Nephron progenitor cell (in vitro differentiated cells): ENCODE results near the gene ANKRD11.
A peak's percentile ranks its signal among the peaks of the same experiment; 100 is the strongest.
"Not testable (repeated sequence)": the region's sequence is repeated elsewhere in the genome, so short reads cannot be mapped to it uniquely, and the experiment has no call there.

ENCODE experiments used
- DNase-seq: peaks from one replicate; pipeline ENCODE4 v3.0.0; 2021
- H3K27ac Mint-ChIP-seq: 2 replicates; pipeline ENCODE4 v1.8.0; 2021; ENCODE audit warnings: mild to moderate bottlenecking, moderate library complexity, mixed read lengths
- H3K27me3 Mint-ChIP-seq: 2 replicates; pipeline ENCODE4 v1.8.0; 2021; ENCODE audit warnings: mild to moderate bottlenecking, low read depth, mixed read lengths; ENCODE audit not compliant: poor library complexity
- H3K36me3 Mint-ChIP-seq: 2 replicates; pipeline ENCODE4 v1.8.0; 2021; ENCODE audit warnings: low read depth, mixed read lengths
- H3K4me1 Mint-ChIP-seq: 2 replicates; pipeline ENCODE4 v1.8.0; 2021; ENCODE audit warnings: mixed read lengths
- H3K4me3 Mint-ChIP-seq: 2 replicates; pipeline ENCODE4 v1.8.0; 2021; ENCODE audit warnings: mild to moderate bottlenecking, moderate library complexity, mixed read lengths
- H3K9me3 Mint-ChIP-seq: 2 replicates; pipeline ENCODE4 v1.8.0; 2021; ENCODE audit warnings: mild to moderate bottlenecking, moderate library complexity, mixed read lengths
- CTCF ChIP-seq: fragments of 200-600 bp; sonication (generic); IDR thresholded peaks from 2 replicates; pipeline ENCODE4 v1.5.0; 2021; ENCODE audit warnings: antibody characterized with exemption

ANKRD11 gene

DNA sequence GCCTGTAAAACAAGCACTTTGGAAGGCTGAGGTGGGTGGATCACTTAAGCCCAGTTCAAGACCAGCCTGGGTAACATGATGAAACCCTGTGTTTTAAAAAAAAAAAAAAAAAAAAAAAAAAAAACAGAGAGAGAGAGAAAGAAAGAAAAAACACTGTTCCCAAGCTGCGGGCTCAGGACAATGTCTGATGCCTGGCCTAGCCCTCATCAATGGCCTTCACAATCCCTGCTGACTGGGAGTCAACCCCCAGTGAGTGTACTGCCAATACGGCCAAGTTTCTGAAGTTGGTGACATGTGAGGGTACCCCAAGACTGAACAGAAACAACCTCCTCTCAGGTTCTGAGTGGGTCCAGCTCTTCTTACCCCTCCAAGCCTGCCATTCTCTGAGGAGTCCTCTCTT lies 156.3 kb downstream of the ANKRD11 start:
- peaks cover 3% of the 10 kb centered on the region for H3K27me3 Mint-ChIP-seq
- H3K27ac Mint-ChIP-seq, result peak overlapping the region; percentile 93
- no peak overlapping the region for H3K4me3 Mint-ChIP-seq
- H3K9me3 Mint-ChIP-seq, result no peaks in the 10 kb centered on the region
- peaks cover 55% of the 10 kb centered on the region for H3K4me1 Mint-ChIP-seq
- DNase-seq, result no peak
- no peak for TF ChIP-seq CTCF
- H3K36me3 Mint-ChIP-seq, result peaks cover 3% of the 10 kb centered on the region

DNA sequence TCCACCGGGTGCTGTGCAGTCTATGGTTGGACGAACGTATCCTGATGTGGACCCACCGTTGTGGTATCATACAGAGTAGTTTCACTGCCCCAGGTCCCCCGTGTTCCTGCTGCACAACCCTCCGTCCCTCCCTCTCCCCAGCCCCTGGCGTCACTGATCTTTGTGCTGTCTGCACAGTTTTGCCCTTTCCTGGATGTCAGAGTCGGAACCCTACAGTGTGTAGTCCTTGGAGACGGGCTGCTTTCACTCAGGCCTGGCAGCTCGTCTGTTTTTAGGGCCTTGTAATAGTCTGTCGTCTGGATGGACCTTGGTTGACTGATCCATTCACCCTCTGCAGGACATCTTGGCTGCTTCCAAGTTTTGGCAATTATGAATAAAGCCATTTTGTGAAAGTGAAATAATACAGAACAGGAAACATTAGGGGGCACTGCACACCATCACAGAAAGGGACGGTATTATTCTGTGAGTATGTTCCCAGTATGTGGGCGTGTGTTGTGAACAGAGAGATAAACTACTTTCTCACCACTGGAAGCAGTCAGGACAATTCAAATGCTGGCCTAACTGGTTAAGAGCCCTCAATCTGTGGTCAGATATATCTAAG lies 156.9 kb downstream of the ANKRD11 start:
- H3K4me3 Mint-ChIP-seq, result peak overlapping the region; percentile 30
- not testable (repeated sequence) for DNase-seq, H3K9me3 Mint-ChIP-seq, H3K27me3 Mint-ChIP-seq, H3K36me3 Mint-ChIP-seq
- peak overlapping the region; percentile 93 for H3K27ac Mint-ChIP-seq
- H3K4me1 Mint-ChIP-seq, result peaks cover 53% of the 10 kb centered on the region

- Mint-ChIP-seq H3K36me3 (peaks cover 5% of the 10 kb centered on the region), H3K9me3 (no peaks in the 10 kb centered on the region), H3K27me3 (peaks cover 3% of the 10 kb centered on the region), H3K4me1 (peaks cover 58% of the 10 kb centered on the region), H3K4me3 (no peak overlapping the region), H3K27ac (peak overlapping the region; percentile 58)
- no peak for DNase-seq
- no peak for TF ChIP-seq CTCF
Measured at GRCh38 chr16:89332902-89333245, 157.5 kb downstream of the ANKRD11 start.

DNA sequence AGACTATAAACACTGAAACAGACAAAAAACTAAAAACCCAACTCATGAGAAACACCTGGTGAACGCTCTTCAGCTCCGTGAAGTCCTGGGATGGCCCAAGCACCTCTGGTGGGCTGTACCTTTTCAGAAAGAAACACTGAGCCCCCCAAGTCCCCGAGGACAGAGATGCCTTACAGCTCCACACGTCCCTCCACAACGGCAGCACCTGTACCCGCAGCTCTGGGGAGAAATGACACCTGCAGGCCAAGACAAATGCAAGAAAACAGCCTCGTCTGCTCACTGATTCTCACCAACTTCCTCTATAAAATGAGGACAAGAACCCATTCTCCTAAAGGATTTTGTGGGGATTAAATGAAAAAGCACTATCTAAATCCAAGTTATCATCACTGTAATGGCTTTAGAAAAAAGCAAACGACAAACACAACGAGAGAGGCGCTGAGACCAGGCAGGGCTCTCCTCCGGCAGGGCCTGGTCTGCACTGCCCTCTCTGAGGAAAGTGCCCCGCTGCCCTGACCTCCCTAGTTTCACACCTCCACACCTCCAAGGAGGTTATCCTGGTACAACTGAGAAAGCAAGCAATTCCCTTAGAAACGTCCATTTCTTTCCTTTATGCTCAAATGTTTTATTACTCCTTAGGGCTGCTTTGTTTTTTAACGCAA lies 158.0 kb downstream of the ANKRD11 start:
- H3K4me1 Mint-ChIP-seq, result peaks cover 63% of the 10 kb centered on the region
- no peak for TF ChIP-seq CTCF
- H3K4me3 Mint-ChIP-seq, result no peak overlapping the region
- no peaks in the 10 kb centered on the region for H3K9me3 Mint-ChIP-seq
- peaks cover 5% of the 10 kb centered on the region for H3K36me3 Mint-ChIP-seq
- no peak for DNase-seq
- peaks cover under 1% of the 10 kb centered on the region for H3K27me3 Mint-ChIP-seq
- H3K27ac Mint-ChIP-seq, result peak overlapping the region; percentile 58

DNA sequence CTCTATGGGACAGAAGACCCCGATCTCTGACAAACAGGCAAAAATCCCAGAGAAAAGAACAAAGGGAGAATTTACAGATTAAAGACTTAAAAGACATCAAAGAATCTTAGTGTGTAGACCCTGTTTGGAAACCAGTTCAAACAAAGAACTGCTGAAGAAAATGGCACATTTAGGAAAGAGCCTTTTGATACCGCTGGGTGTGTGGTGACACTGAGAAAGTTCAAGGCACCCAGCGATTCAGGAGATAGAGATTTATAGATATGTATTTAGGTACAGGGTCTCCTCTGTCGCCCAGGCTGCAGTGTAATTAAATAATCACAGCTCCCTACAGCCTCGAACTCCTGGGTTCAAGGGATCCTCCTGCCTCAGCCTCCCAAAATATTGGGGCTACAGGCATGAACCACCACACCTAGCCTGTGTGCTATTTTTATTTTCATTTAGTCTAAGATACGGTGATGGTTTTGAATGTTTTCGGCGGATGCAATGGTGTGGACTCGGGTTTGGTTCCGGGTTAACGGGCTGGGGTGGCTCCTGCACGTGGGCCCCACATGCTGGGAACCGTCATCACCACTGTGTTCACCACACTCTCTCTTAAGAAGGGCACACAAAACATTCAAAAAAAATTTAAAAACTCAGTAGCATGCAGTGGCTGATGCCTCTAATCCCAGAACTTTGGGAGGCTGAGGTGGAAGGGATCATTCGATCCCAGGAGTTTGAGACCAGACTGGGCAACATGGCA lies 158.8 kb downstream of the ANKRD11 start:
- no peaks in the 10 kb centered on the region for H3K9me3 Mint-ChIP-seq
- H3K27ac Mint-ChIP-seq, result peak overlapping the region; percentile 26
- peaks cover 5% of the 10 kb centered on the region for H3K36me3 Mint-ChIP-seq
- TF ChIP-seq CTCF, result no peak
- no peaks in the 10 kb centered on the region for H3K27me3 Mint-ChIP-seq
- no peak overlapping the region for H3K4me3 Mint-ChIP-seq
- no peak for DNase-seq
- H3K4me1 Mint-ChIP-seq, result peaks cover 71% of the 10 kb centered on the region

- peaks cover 7% of the 10 kb centered on the region for H3K36me3 Mint-ChIP-seq
- no peaks in the 10 kb centered on the region for H3K9me3 Mint-ChIP-seq
- TF ChIP-seq CTCF, result no peak
- H3K27me3 Mint-ChIP-seq, result no peaks in the 10 kb centered on the region
- H3K4me1 Mint-ChIP-seq, result peaks cover 71% of the 10 kb centered on the region
- DNase-seq, result no peak
- H3K4me3 Mint-ChIP-seq, result no peak overlapping the region
- H3K27ac Mint-ChIP-seq, result no peak overlapping the region
Measured at GRCh38 chr16:89330177-89330856, 160.0 kb downstream of the ANKRD11 start.

DNA sequence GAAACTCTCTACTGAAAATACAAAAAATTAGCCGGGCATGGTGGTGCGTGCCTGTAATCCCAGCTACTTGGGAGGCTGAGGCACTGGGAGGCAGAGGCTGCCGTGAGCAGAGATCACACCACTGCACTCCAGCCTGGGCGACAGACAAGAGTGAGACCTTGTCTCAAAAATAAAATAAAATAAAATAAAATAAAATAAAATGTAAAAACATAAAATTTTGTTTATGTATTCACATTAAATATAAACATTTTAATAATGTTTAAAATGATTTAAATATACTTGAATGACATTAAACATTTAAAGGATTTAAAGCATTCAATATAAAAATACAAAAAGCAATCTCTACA lies 160.6 kb downstream of the ANKRD11 start:
- DNase-seq, H3K27me3 Mint-ChIP-seq, H3K4me3 Mint-ChIP-seq, H3K27ac Mint-ChIP-seq, H3K9me3 Mint-ChIP-seq: not testable (repeated sequence)
- Mint-ChIP-seq H3K36me3 (peaks cover 12% of the 10 kb centered on the region), H3K4me1 (peaks cover 71% of the 10 kb centered on the region)

- Mint-ChIP-seq H3K36me3 (peaks cover 13% of the 10 kb centered on the region), H3K27ac (peak overlapping the region; percentile 57), H3K4me1 (peaks cover 71% of the 10 kb centered on the region)
- H3K27me3 Mint-ChIP-seq, DNase-seq, H3K9me3 Mint-ChIP-seq, H3K4me3 Mint-ChIP-seq: not testable (repeated sequence)
Measured at GRCh38 chr16:89328412-89329400, 161.7 kb downstream of the ANKRD11 start.
